Measurements from ENCODE around the gene RUNDC3A. TPM values are rescaled to one million over a fixed set of nuclear protein-coding genes. Genes with fewer than 3 reads are reported as not detected.

The RUNDC3A gene
- total RNA-seq, 5 donors from 2014 or later (not counting 1 experiment from before 2014, with no cell fraction given): 0.38 to 0.65 (median 0.41) TPM; not detected in 2

DNA sequence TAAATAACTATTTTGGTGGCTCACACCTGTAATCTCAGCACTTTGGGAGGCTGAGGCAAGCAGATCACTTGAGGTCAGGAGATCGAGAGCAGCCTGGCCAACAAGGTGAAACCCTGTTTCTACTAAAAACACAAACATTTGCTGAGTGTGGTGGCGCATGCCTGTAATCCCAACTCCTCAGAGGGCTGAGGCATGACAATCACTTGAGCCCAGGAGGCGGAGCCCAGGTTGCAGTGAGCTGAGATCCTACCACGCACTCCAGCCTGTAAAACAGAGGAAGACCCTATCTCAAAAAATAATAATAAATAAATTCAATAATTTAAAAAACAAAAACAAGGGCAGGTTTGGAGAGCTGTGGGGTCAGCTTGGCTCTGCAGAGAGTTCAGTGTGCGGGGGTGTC lies 34.8 kb upstream of the RUNDC3A start:
- H3K27me3 Mint-ChIP-seq: peaks cover 7 to 9% of the 10 kb centered on the region in 2 donors
- H3K27me3 ChIP-seq (replicated peaks in 1 of 2; ENCODE audit: control insufficient read depth in 2 of 2, extremely low read depth in 1 of 2, insufficient read depth in 2 of 2, low read length in 1 of 2): peaks cover 0 to 18% of the 10 kb centered on the region in 2 experiments
- no peaks in the 10 kb centered on the region for H3K9me3 ChIP-seq
- no peak overlapping the region for H3K27ac ChIP-seq (ENCODE audit: low read length)
- H3K27ac Mint-ChIP-seq: no peak overlapping the region
- H3K4me1 ChIP-seq (ENCODE audit: control insufficient read depth in 1 of 2, extremely low read depth in 1 of 2, insufficient read depth in 2 of 2, low read length in 2 of 2): no peaks in the 10 kb centered on the region
- ATAC-seq (replicated peaks in 1 of 4): no peak
- H3K4me1 Mint-ChIP-seq: no peaks in the 10 kb centered on the region
- WGBS (ENCODE audit: insufficient coverage): 70% methylated on average over 1 of the region's 5 CpGs
- no peaks in the 10 kb centered on the region for H3K9me3 Mint-ChIP-seq
- CTCF ChIA-PET: no interaction called here
- H3K36me3 ChIP-seq (ENCODE audit: control insufficient read depth in 2 of 2, extremely low read depth in 1 of 2, insufficient read depth in 1 of 2, low read length in 1 of 2): no peaks in the 10 kb centered on the region
- no peak for DNase-seq
- POLR2A ChIA-PET: no interaction called here
- H3K36me3 Mint-ChIP-seq: no peaks in the 10 kb centered on the region
- no peak overlapping the region for H3K4me3 ChIP-seq (ENCODE audit: control insufficient read depth in 1 of 2, extremely low read depth in 1 of 2, low read length in 1 of 2)
- no peak overlapping the region for H3K4me3 Mint-ChIP-seq

DNA sequence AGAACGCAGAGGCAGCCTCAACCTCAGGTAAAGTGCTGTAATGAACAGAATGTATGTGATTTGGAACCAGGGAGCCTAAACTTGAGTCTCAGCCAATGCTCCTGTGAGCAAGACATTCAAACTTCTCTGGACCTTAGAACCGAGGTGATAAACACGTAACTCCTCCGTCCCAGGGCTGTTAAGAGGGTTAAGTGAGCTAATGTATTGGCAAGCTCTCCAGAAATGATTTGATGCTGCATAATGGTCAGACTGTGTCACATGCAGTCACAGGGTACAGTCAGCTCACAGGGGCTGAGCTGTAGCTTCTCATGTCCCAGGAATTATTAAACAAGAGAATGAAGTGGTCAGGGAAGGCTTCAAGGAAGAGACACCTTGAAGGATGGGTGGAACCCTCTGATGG lies 30.4 kb upstream of the RUNDC3A start:
- H3K4me3 Mint-ChIP-seq: no peak overlapping the region
- Histone ChIP-seq H3K27me3 (replicated peaks in 1 of 2; ENCODE audit: control insufficient read depth in 2 of 2, extremely low read depth in 1 of 2, insufficient read depth in 2 of 2, low read length in 1 of 2) (peaks cover 0 to 32% of the 10 kb centered on the region in 2 experiments), H3K9me3 (no peaks in the 10 kb centered on the region), H3K27ac (ENCODE audit: low read length) (no peak overlapping the region), H3K36me3 (ENCODE audit: control insufficient read depth in 2 of 2, extremely low read depth in 1 of 2, insufficient read depth in 1 of 2, low read length in 1 of 2) (no peaks in the 10 kb centered on the region), H3K4me3 (ENCODE audit: control insufficient read depth in 1 of 2, extremely low read depth in 1 of 2, low read length in 1 of 2) (no peak overlapping the region), H3K4me1 (ENCODE audit: control insufficient read depth in 1 of 2, extremely low read depth in 1 of 2, insufficient read depth in 2 of 2, low read length in 2 of 2) (peaks cover 0 to 9% of the 10 kb centered on the region in 2 experiments)
- 88% methylated on average over 3 of the region's 4 CpGs for WGBS (ENCODE audit: insufficient coverage)
- POLR2A ChIA-PET: no interaction called here
- CTCF ChIA-PET: interaction anchor here in 1 of 2 donors (0.6 kb wide), 1 partner anchor 18 kb away, joined by 5 read pairs; no protein-coding TSS in a partner anchor
- H3K36me3 Mint-ChIP-seq: no peaks in the 10 kb centered on the region
- no peak for ATAC-seq (replicated peaks in 1 of 4)
- H3K9me3 Mint-ChIP-seq: no peaks in the 10 kb centered on the region
- H3K4me1 Mint-ChIP-seq: peaks cover 9 to 13% (median 12%) of the 10 kb centered on the region in 3 donors
- peaks cover 4% of the 10 kb centered on the region in 2 donors for H3K27me3 Mint-ChIP-seq
- no peak for DNase-seq
- H3K27ac Mint-ChIP-seq: no peak overlapping the region

DNA sequence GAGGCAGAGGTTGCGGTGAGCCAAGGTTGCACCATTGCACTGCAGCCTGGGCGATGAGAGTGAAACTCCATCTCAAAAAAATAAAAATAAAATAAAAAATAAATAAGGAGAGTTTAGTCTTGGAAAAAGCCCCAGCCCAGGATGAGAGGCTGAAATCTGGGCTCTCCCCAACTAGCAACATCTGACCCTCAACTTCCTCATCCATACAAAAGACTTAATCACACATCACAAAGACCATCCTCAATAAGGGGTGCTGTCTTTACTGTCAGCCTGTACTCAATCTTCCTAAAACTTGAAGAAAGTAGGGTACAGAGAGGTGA lies 29.1 kb upstream of the RUNDC3A start:
- peaks cover 0 to 31% of the 10 kb centered on the region in 2 experiments for H3K27me3 ChIP-seq (replicated peaks in 1 of 2; ENCODE audit: control insufficient read depth in 2 of 2, extremely low read depth in 1 of 2, insufficient read depth in 2 of 2, low read length in 1 of 2)
- no peaks in the 10 kb centered on the region for H3K36me3 ChIP-seq (ENCODE audit: control insufficient read depth in 2 of 2, extremely low read depth in 1 of 2, insufficient read depth in 1 of 2, low read length in 1 of 2)
- no peak overlapping the region for H3K27ac ChIP-seq (ENCODE audit: low read length)
- H3K4me3 ChIP-seq (ENCODE audit: control insufficient read depth in 1 of 2, extremely low read depth in 1 of 2, low read length in 1 of 2): no peak overlapping the region
- Mint-ChIP-seq H3K36me3 (no peaks in the 10 kb centered on the region), H3K9me3 (no peaks in the 10 kb centered on the region), H3K27me3 (peaks cover 0 to 4% of the 10 kb centered on the region in 2 donors), H3K27ac (no peak overlapping the region), H3K4me1 (peaks cover 9 to 13% (median 12%) of the 10 kb centered on the region in 3 donors), H3K4me3 (no peak overlapping the region)
- WGBS (ENCODE audit: insufficient coverage): no CpG with 5 or more reads among the region's 2 CpGs
- no peaks in the 10 kb centered on the region for H3K9me3 ChIP-seq
- DNase-seq: no peak
- H3K4me1 ChIP-seq (ENCODE audit: control insufficient read depth in 1 of 2, extremely low read depth in 1 of 2, insufficient read depth in 2 of 2, low read length in 2 of 2): peaks cover 0 to 9% of the 10 kb centered on the region in 2 experiments
- ChIA-PET POLR2A (no interaction called here), CTCF (no interaction called here)
- no peak for ATAC-seq (replicated peaks in 1 of 4)

DNA sequence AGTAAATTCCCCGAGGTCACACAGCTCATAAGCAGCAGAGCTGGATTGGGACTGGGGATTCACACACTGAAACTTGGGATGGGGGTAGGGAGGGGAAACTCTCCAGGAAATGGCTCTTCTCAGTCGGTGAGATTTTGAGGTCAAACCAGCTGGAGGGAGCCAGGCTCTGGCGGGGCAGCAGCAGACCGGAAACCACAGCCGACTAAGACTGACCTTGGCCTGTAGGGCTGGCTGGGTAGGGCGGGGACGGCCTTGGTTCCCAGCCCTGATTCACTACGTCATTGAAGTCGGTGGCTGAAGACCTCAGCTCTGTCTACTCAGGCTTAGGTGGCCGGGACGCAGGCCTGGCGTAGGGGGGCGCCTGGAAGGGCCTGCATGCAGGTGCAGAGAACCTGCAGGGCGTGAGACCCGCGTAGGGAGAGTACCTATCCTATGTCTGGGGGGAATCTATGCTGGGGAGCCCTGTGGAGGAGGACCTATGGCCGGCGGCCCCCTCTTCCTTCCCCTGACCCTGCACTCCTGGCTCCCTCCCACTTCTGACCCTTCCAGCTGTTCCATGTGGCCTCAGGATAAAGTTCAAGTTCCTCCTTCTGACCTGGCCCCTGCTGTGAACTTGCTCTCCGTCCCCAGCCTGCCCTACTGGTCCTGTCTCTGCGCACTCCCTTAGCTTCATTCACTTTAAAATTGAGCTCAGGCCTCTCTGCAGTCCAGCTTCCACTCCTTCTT lies 28.6 kb upstream of the RUNDC3A start:
- Histone ChIP-seq H3K27ac (ENCODE audit: low read length) (no peak overlapping the region), H3K9me3 (no peaks in the 10 kb centered on the region), H3K36me3 (ENCODE audit: control insufficient read depth in 2 of 2, extremely low read depth in 1 of 2, insufficient read depth in 1 of 2, low read length in 1 of 2) (no peaks in the 10 kb centered on the region), H3K4me3 (ENCODE audit: control insufficient read depth in 1 of 2, extremely low read depth in 1 of 2, low read length in 1 of 2) (no peak overlapping the region), H3K27me3 (replicated peaks in 1 of 2; ENCODE audit: control insufficient read depth in 2 of 2, extremely low read depth in 1 of 2, insufficient read depth in 2 of 2, low read length in 1 of 2) (peaks cover 0 to 31% of the 10 kb centered on the region in 2 experiments), H3K4me1 (ENCODE audit: control insufficient read depth in 1 of 2, extremely low read depth in 1 of 2, insufficient read depth in 2 of 2, low read length in 2 of 2) (peaks cover 0 to 9% of the 10 kb centered on the region in 2 experiments)
- peaks cover 0 to 4% of the 10 kb centered on the region in 2 donors for H3K27me3 Mint-ChIP-seq
- no peak overlapping the region for H3K4me3 Mint-ChIP-seq
- no peaks in the 10 kb centered on the region for H3K36me3 Mint-ChIP-seq
- POLR2A ChIA-PET: no interaction called here
- peaks cover 9 to 13% (median 12%) of the 10 kb centered on the region in 3 donors for H3K4me1 Mint-ChIP-seq
- DNase-seq: peak in 13 of 35 experiments; percentile 3 to 53 (median 16)
- H3K9me3 Mint-ChIP-seq: no peaks in the 10 kb centered on the region
- peak overlapping the region in 1 of 2 donors; percentile 24 for H3K27ac Mint-ChIP-seq
- CTCF ChIA-PET: no interaction called here
- peak in 2 of 4 experiments; percentile 18 to 23 for ATAC-seq (replicated peaks in 1 of 4)
- WGBS (ENCODE audit: insufficient coverage): 26% methylated on average over 17 of the region's 20 CpGs

DNA sequence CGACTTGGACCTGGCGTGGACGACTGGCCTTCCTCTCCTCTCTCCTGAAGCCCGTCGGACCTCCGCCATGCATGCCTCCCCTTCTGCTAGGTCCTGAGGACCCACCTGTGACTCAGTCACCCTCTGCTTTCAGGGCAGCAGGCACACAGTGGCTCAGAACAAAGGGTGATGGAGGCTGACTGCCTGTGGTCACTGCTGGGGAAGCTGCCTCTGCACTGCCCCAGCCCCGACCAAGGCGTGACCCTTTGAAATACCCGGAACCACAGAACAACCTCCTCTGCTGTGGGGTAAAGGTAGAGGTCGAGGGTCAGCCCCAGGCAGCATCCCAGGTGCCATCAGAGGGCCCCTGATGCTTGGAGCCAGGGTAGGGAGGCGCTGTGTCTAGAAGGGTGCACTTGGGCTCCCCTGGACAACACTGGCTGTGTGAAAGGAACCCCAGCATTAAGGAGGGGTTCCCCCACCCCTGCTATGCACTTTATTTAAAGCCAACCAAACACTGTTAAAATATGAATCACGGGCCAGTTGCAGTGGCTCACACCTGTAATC lies 27.9 kb upstream of the RUNDC3A start:
- peak overlapping the region in 1 of 2 donors; percentile 24 for H3K27ac Mint-ChIP-seq
- no peak overlapping the region for H3K4me3 ChIP-seq (ENCODE audit: control insufficient read depth in 1 of 2, extremely low read depth in 1 of 2, low read length in 1 of 2)
- no peaks in the 10 kb centered on the region for H3K9me3 ChIP-seq
- H3K27ac ChIP-seq (ENCODE audit: low read length): no peak overlapping the region
- H3K4me1 ChIP-seq (ENCODE audit: control insufficient read depth in 1 of 2, extremely low read depth in 1 of 2, insufficient read depth in 2 of 2, low read length in 2 of 2): peaks cover 0 to 9% of the 10 kb centered on the region in 2 experiments
- no peaks in the 10 kb centered on the region for H3K36me3 Mint-ChIP-seq
- peaks cover 0 to 27% of the 10 kb centered on the region in 2 experiments for H3K27me3 ChIP-seq (replicated peaks in 1 of 2; ENCODE audit: control insufficient read depth in 2 of 2, extremely low read depth in 1 of 2, insufficient read depth in 2 of 2, low read length in 1 of 2)
- DNase-seq (no peak), ATAC-seq (replicated peaks in 1 of 4) (no peak)
- no peaks in the 10 kb centered on the region for H3K36me3 ChIP-seq (ENCODE audit: control insufficient read depth in 2 of 2, extremely low read depth in 1 of 2, insufficient read depth in 1 of 2, low read length in 1 of 2)
- peaks cover 9 to 13% (median 12%) of the 10 kb centered on the region in 3 donors for H3K4me1 Mint-ChIP-seq
- POLR2A ChIA-PET: no interaction called here
- 90% methylated on average over 9 of the region's 12 CpGs for WGBS (ENCODE audit: insufficient coverage)
- no peaks in the 10 kb centered on the region for H3K9me3 Mint-ChIP-seq
- no peak overlapping the region for H3K4me3 Mint-ChIP-seq
- no peaks in the 10 kb centered on the region for H3K27me3 Mint-ChIP-seq
- CTCF ChIA-PET: no interaction called here

DNA sequence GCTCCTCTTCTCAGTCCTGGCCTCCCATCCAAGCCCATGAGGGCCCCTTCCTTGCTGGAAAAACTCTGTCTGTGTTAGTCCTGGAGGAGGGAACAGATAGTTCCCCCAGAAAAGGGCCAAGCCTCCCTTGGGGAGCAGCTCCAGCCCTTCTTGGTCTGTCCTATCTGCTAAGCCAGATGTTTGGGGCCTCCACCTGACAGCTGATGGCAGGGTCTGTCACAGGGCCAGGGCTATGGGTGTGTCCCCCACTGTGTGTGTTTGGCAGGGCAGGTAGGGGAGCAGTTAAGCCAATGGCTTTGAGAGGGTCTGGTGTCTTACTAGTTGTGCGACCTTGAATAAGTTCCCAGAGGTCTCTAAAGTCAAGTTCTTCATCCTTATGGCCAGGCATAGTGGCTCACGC lies 26.8 kb upstream of the RUNDC3A start:
- Mint-ChIP-seq H3K27ac (no peak overlapping the region), H3K4me1 (peaks cover 9 to 13% (median 12%) of the 10 kb centered on the region in 3 donors), H3K9me3 (no peaks in the 10 kb centered on the region), H3K36me3 (no peaks in the 10 kb centered on the region), H3K27me3 (no peaks in the 10 kb centered on the region), H3K4me3 (no peak overlapping the region)
- ChIA-PET POLR2A (interaction anchor here in 1 of 2 donors (0.7 kb wide), 1 partner anchor 116 kb away, joined by 5 read pairs; no protein-coding TSS in a partner anchor), CTCF (interaction anchor here in 1 of 2 donors (0.6 kb wide), 1 partner anchor 402 kb away, joined by 3 read pairs; no protein-coding TSS in a partner anchor)
- WGBS (ENCODE audit: insufficient coverage): 100% methylated on average over 1 of the region's 2 CpGs
- no peak overlapping the region for H3K27ac ChIP-seq (ENCODE audit: low read length)
- ATAC-seq (replicated peaks in 1 of 4) (no peak), DNase-seq (no peak)
- H3K9me3 ChIP-seq: no peaks in the 10 kb centered on the region
- peaks cover 0 to 27% of the 10 kb centered on the region in 2 experiments for H3K27me3 ChIP-seq (replicated peaks in 1 of 2; ENCODE audit: control insufficient read depth in 2 of 2, extremely low read depth in 1 of 2, insufficient read depth in 2 of 2, low read length in 1 of 2)
- no peaks in the 10 kb centered on the region for H3K36me3 ChIP-seq (ENCODE audit: control insufficient read depth in 2 of 2, extremely low read depth in 1 of 2, insufficient read depth in 1 of 2, low read length in 1 of 2)
- H3K4me1 ChIP-seq (ENCODE audit: control insufficient read depth in 1 of 2, extremely low read depth in 1 of 2, insufficient read depth in 2 of 2, low read length in 2 of 2): peaks cover 0 to 9% of the 10 kb centered on the region in 2 experiments
- no peak overlapping the region for H3K4me3 ChIP-seq (ENCODE audit: control insufficient read depth in 1 of 2, extremely low read depth in 1 of 2, low read length in 1 of 2)

All from T-cell (primary cell).